PC-3 (cell line): ENCODE data around the gene CDKL5. TPM values are rescaled to one million over a fixed set of nuclear protein-coding genes. Genes with fewer than 3 reads are reported as not detected.
"Not testable (repeated sequence)": the region's sequence is repeated elsewhere in the genome, so short reads cannot be mapped to it uniquely, and the experiment has no call there.

Experiments
- ATAC-seq: fragments of 200-7000 bp; cut with Tn5 transposase; 2 replicates; pipeline ENCODE4 v1.9.1; 2020; ENCODE audit warnings: mild to moderate bottlenecking, moderate library complexity
- BruUV-seq: library from RNA; stranded (reverse); fragments of 400-500 nt; replicated peaks from 2 replicates; lab custom pipeline; 2021; lab: Mats Ljungman, UMichigan
- CTCF ChIA-PET: fragments of 300-600 bp; sonication (Branson Sonifier 250); formaldehyde crosslinking; loops from one replicate; lab custom pipeline; 2022; ENCODE audit warnings: antibody characterized with exemption; lab: Charles Lee
- POLR2A ChIA-PET: fragments of 300-600 bp; sonication (Branson Sonifier 250); formaldehyde crosslinking; loops from one replicate; lab custom pipeline; 2022; ENCODE audit warnings: antibody characterized with exemption; ENCODE audit not compliant: unreplicated experiment; lab: Charles Lee
- DNase-seq: peaks from one replicate; pipeline ENCODE4 v3.0.0-alpha.2; 2015
- H2AFZ ChIP-seq: fragments of 300-600 bp; sonication (generic); 2 replicates; pipeline ENCODE4 v1.6.0; 2016; ENCODE audit warnings: antibody characterized with exemption, low read length
- H3F3A ChIP-seq: fragments of 300-600 bp; sonication (generic); one replicate; pipeline ENCODE4 v1.6.0; 2017; ENCODE audit warnings: antibody characterized with exemption, low read length, control low read depth, mild to moderate bottlenecking; ENCODE audit not compliant: unreplicated experiment
- H3K27ac ChIP-seq: fragments of 300-600 bp; sonication (generic); 2 replicates; pipeline ENCODE4 v1.5.1; 2016; ENCODE audit warnings: mild to moderate bottlenecking, low read length
- H3K27me3 ChIP-seq: fragments of 300-600 bp; sonication (generic); 2 replicates; pipeline ENCODE4 v1.6.1; 2016; ENCODE audit warnings: low read length, mixed read lengths
- H3K36me3 ChIP-seq: fragments of 300-600 bp; sonication (generic); 2 replicates; pipeline ENCODE4 v1.6.1; 2016; ENCODE audit warnings: low read depth, mixed run types, low read length, mixed read lengths
- H3K4me1 ChIP-seq: fragments of 300-600 bp; sonication (generic); 2 replicates; pipeline ENCODE4 v1.5.1; 2016; ENCODE audit warnings: low read length; ENCODE audit not compliant: insufficient read depth
- H3K4me2 ChIP-seq: fragments of 300-600 bp; sonication (generic); 2 replicates; pipeline ENCODE4 v1.6.0; 2016; ENCODE audit warnings: low read length
- H3K4me3 ChIP-seq: fragments of 300-600 bp; sonication (generic); 2 replicates; pipeline ENCODE4 v1.5.1; 2016; ENCODE audit warnings: mild to moderate bottlenecking, low read length, mixed read lengths
- H3K79me2 ChIP-seq: fragments of 300-600 bp; sonication (generic); 2 replicates; pipeline ENCODE4 v1.6.1; 2017; ENCODE audit warnings: low read length, mixed read lengths
- H3K9ac ChIP-seq: fragments of 300-600 bp; sonication (generic); 2 replicates; pipeline ENCODE4 v1.6.0; 2016; ENCODE audit warnings: mild to moderate bottlenecking, low read length
- H3K9me2 ChIP-seq: fragments of 300-600 bp; sonication (generic); replicated peaks from 2 replicates; pipeline ENCODE4 v1.6.1; 2016; ENCODE audit warnings: mixed run types, low read length, mixed read lengths
- H3K9me3 ChIP-seq: fragments of 300-600 bp; sonication (generic); 2 replicates; pipeline ENCODE4 v1.6.1; 2016; ENCODE audit warnings: low read length, mixed read lengths
- H4K20me1 ChIP-seq: fragments of 300-600 bp; sonication (generic); 2 replicates; pipeline ENCODE4 v1.6.1; 2016; ENCODE audit warnings: low read length, mixed read lengths
- CTCF ChIP-seq: fragments of 300-600 bp; sonication (generic); conservative IDR thresholded peaks from 2 replicates; pipeline ENCODE4 v1.5.1; 2017; ENCODE audit warnings: antibody characterized with exemption, low read depth, mild to moderate bottlenecking, low read length
- EZH2 ChIP-seq: fragments of 300-600 bp; sonication (generic); IDR thresholded peaks from one replicate; pipeline ENCODE4 v1.6.1; 2017; ENCODE audit warnings: antibody characterized with exemption, mild to moderate bottlenecking, low read length; ENCODE audit not compliant: unreplicated experiment
- EZH2phosphoT487 ChIP-seq: fragments of 300-600 bp; sonication (generic); IDR thresholded peaks from 2 replicates; pipeline ENCODE4 v1.6.1; 2018; ENCODE audit warnings: mild to moderate bottlenecking, antibody characterized with exemption, low read length, borderline replicate concordance
- intact Hi-C: fragments of 100-400 bp; cut with micrococcal nuclease; formaldehyde crosslinking; loops from 2 replicates; pipeline ENCODE4 v1.9.0; 2023
- total RNA-seq: library from RNA; depleted of rRNA; stranded (reverse); fragments of >200 nt; gene quantifications from 2 replicates; pipeline ENCODE4 v1.2.3, GENCODE V29; 2014

The CDKL5 gene
- total RNA-seq, 1 experiment from 2014 or later: 2.9 TPM

DNA sequence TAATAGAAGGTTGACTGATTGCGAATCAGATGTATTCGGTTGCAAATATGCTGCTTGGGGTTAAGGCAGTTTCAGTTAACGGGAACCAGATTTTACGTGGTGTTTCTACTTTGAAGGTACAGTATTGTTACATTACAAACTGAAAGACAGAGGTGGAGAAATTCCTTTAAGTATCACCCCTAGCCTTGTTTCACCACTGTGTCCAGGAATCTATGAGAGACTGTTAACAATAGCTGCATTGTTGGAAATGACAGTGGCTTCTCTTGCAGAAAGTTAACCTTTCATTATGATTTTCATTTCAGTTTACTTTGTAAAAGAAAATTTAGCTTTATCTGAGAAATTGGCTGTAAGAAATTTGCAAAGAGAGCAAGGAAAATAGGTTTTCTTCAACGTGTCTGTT lies 2.6 kb downstream of the CDKL5 start:
- Histone ChIP-seq H3K4me1 (peaks cover 4% of the 10 kb centered on the region; the same call in 1 of the 2 replicates), H3K79me2 (no peaks in the 10 kb centered on the region), H3K27me3 (no peaks in the 10 kb centered on the region), H3F3A (no peaks in the 10 kb centered on the region), H4K20me1 (no peaks in the 10 kb centered on the region), H3K4me3 (no peak overlapping the region), H3K9ac (no peak overlapping the region), H2AFZ (no peak overlapping the region), H3K36me3 (no peaks in the 10 kb centered on the region), H3K9me3 (no peaks in the 10 kb centered on the region), H3K9me2 (no peaks in the 10 kb centered on the region), H3K27ac (no peak overlapping the region), H3K4me2 (no peak overlapping the region; the same call in 1 of the 2 replicates)
- TF ChIP-seq CTCF: no peak
- no peak for TF ChIP-seq EZH2phosphoT487
- TF ChIP-seq EZH2: no peak
- ATAC-seq (no peak), DNase-seq (no peak)
- CTCF ChIA-PET: no interaction called here
- POLR2A ChIA-PET: no interaction called here
- no TSS peak for BruUV-seq
- intact Hi-C loops: loop anchor here (10.0 kb wide), 1 partner anchor 277 kb away; the partner anchor contains the start of gene PPEF1

DNA sequence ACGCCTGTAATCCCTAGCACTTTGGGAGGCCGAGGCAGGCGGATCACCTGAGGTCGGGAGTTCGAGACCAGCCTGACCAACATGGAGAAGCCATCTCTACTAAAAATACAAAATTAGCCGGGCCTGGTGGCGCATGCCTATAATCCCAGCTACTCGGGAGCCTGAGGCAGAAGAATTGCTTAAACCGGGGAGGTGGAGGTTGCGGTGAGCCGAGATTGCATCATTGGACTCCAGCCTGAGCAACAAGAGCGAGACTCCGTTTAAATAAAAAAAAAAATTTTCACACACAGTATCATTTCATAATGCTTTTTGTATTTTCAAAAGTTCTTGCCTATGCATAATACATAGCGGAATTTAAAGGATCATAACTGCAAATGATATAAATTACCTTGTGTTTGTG lies 7.9 kb downstream of the CDKL5 start:
- H3K79me2 ChIP-seq, BruUV-seq, H3F3A ChIP-seq, H3K9ac ChIP-seq, H3K9me2 ChIP-seq, H3K36me3 ChIP-seq, H3K4me1 ChIP-seq, ATAC-seq, POLR2A ChIA-PET, H3K27me3 ChIP-seq, H3K4me2 ChIP-seq, H2AFZ ChIP-seq, DNase-seq, H4K20me1 ChIP-seq, H3K4me3 ChIP-seq, H3K9me3 ChIP-seq, H3K27ac ChIP-seq, CTCF ChIA-PET, intact Hi-C loops: not testable (repeated sequence)

- peak; percentile 24 for DNase-seq
- no TSS peak for BruUV-seq
These were observed 9.5 kb downstream of the CDKL5 start for GRCh38 chrX:18434896-18435295.

More at GRCh38 chrX:18434896-18435295, 9.5 kb downstream of the CDKL5 start:
- no peak overlapping the region for H3K4me2 ChIP-seq
- no peaks in the 10 kb centered on the region for H3K36me3 ChIP-seq
- intact Hi-C loops: no loop called here
- no peaks in the 10 kb centered on the region for H3K79me2 ChIP-seq
- no peak overlapping the region for H3K4me3 ChIP-seq
- ChIA-PET CTCF (no interaction called here), POLR2A (no interaction called here)
- no peaks in the 10 kb centered on the region for H4K20me1 ChIP-seq
- no peaks in the 10 kb centered on the region for H3K9me2 ChIP-seq
- no peak overlapping the region for H3K9ac ChIP-seq
- H3K27ac ChIP-seq: no peak overlapping the region
- TF ChIP-seq CTCF (no peak), EZH2 (no peak), EZH2phosphoT487 (no peak)
- 0 out of 2 replicates have a peak, but pooled peaks cover 5% of the 10 kb centered on the region for H3K4me1 ChIP-seq
- no peak for ATAC-seq
- no peak overlapping the region for H2AFZ ChIP-seq
- H3F3A ChIP-seq: no peaks in the 10 kb centered on the region
- no peaks in the 10 kb centered on the region for H3K27me3 ChIP-seq
- no peaks in the 10 kb centered on the region for H3K9me3 ChIP-seq
